GM19395 (cell line): Measurements from ENCODE around the gene ANK3.

ENCODE experiments used
- ATAC-seq: cut with Tn5 transposase; IDR thresholded peaks from one replicate; pipeline ENCODE4 v1.9.1; 2021; ENCODE audit warnings: mild to moderate bottlenecking, moderate library complexity; ENCODE audit not compliant: unreplicated experiment

The ANK3 gene

GRCh38 chr10:60380781-60381180 lies 8.9 kb downstream of the ANK3 start:
- no peak for ATAC-seq

- no peak for ATAC-seq
Measured at GRCh38 chr10:60377955-60378354, 11.7 kb downstream of the ANK3 start.

- no peak for ATAC-seq
Measured at GRCh38 chr10:60377042-60377352, 12.7 kb downstream of the ANK3 start.

GRCh38 chr10:60376221-60377041 lies 13.2 kb downstream of the ANK3 start:
- no peak for ATAC-seq

GRCh38 chr10:60375293-60376004 lies 14.2 kb downstream of the ANK3 start:
- ATAC-seq: no peak

- no peak for ATAC-seq
Measured at GRCh38 chr10:60374836-60375235, 14.8 kb downstream of the ANK3 start.

- no peak for ATAC-seq
Measured at GRCh38 chr10:60372436-60372835, 17.2 kb downstream of the ANK3 start.

GRCh38 chr10:60369547-60369930 lies 20.1 kb downstream of the ANK3 start:
- ATAC-seq: no peak

- ATAC-seq: no peak
Measured at GRCh38 chr10:60368875-60369546, 20.7 kb downstream of the ANK3 start.

- no peak for ATAC-seq
Measured at GRCh38 chr10:60367901-60368300, 21.8 kb downstream of the ANK3 start.

- ATAC-seq: no peak
Measured at GRCh38 chr10:60367431-60367830, 22.2 kb downstream of the ANK3 start.

GRCh38 chr10:60367024-60367423 lies 22.7 kb downstream of the ANK3 start:
- no peak for ATAC-seq

- ATAC-seq: no peak
Measured at GRCh38 chr10:60363187-60363586, 26.5 kb downstream of the ANK3 start.

GRCh38 chr10:60362461-60362860 lies 27.2 kb downstream of the ANK3 start:
- no peak for ATAC-seq

- no peak for ATAC-seq
Measured at GRCh38 chr10:60359066-60359465, 30.6 kb downstream of the ANK3 start.

- ATAC-seq: peak; percentile 96
Measured at GRCh38 chr10:60358282-60358681, 31.4 kb downstream of the ANK3 start.

GRCh38 chr10:60353519-60354258 lies 36.0 kb downstream of the ANK3 start:
- ATAC-seq: no peak

- peak; percentile 71 for ATAC-seq
Measured at GRCh38 chr10:60352105-60352504, 37.6 kb downstream of the ANK3 start.

- ATAC-seq: peak; percentile 68
Measured at GRCh38 chr10:60351191-60351853, 38.4 kb downstream of the ANK3 start.

- no peak for ATAC-seq
Measured at GRCh38 chr10:60350400-60350799, 39.3 kb downstream of the ANK3 start.

GRCh38 chr10:60349426-60349825 lies 40.2 kb downstream of the ANK3 start:
- ATAC-seq: no peak
